GM12878 (cell line): ENCODE results near the gene REV3L. TPM values are rescaled to one million over a fixed set of nuclear protein-coding genes. Genes with fewer than 3 reads are reported as not detected.

Source experiments
- ASH2L ChIP-seq: fragments of 300-600, 200-600 bp; sonication (generic); IDR thresholded peaks from 2 replicates; pipeline ENCODE4 v1.6.1; 2017; ENCODE audit warnings: low read depth, mild to moderate bottlenecking, borderline replicate concordance
- BACH1 ChIP-seq: fragments of 450-650 bp; IDR thresholded peaks from 2 replicates; pipeline ENCODE4 v1.6.1; 2017; ENCODE audit warnings: mild to moderate bottlenecking, borderline replicate concordance
- BCL11A ChIP-seq: IDR thresholded peaks from 2 replicates; pipeline ENCODE4 v1.6.1; 2011; ENCODE audit warnings: low read depth, low read length
- BCLAF1 ChIP-seq: fragments of 450-650 bp; IDR thresholded peaks from 2 replicates; pipeline ENCODE4 v1.6.1; 2017; ENCODE audit warnings: antibody characterized with exemption, mild to moderate bottlenecking, moderate library complexity
- CBX3 ChIP-seq: fragments of 200-600 bp; sonication (generic); IDR thresholded peaks from 2 replicates; pipeline ENCODE4 v1.6.1; 2016; ENCODE audit warnings: low read depth, borderline replicate concordance
- CBX5 ChIP-seq: sonication (generic); IDR thresholded peaks from 2 replicates; pipeline ENCODE4 v1.6.1; 2016; ENCODE audit warnings: low read depth, moderate library complexity, mild to moderate bottlenecking, inconsistent platforms
- CREM ChIP-seq: IDR thresholded peaks from 2 replicates; pipeline ENCODE4 v1.6.1; 2014; ENCODE audit warnings: antibody characterized with exemption, low read depth
- CUX1 ChIP-seq: IDR thresholded peaks from 2 replicates; pipeline ENCODE4 v1.6.1; 2012; ENCODE audit warnings: improper control_type of control experiment, low read depth, low read length; ENCODE audit not compliant: insufficient replicate concordance
- E2F4 ChIP-seq: IDR thresholded peaks from 2 replicates; pipeline ENCODE4 v1.6.1; 2012; ENCODE audit warnings: low read depth, low read length, improper control_type of control experiment
- ESRRA ChIP-seq: IDR thresholded peaks from 2 replicates; pipeline ENCODE4 v1.6.1; 2012; ENCODE audit warnings: mild to moderate bottlenecking, low read length, improper control_type of control experiment
- IKZF1 ChIP-seq: fragments of 450-650 bp; conservative IDR thresholded peaks from 2 replicates; pipeline ENCODE4 v1.6.1; 2017; ENCODE audit warnings: antibody characterized with exemption, mild to moderate bottlenecking
- IKZF2 ChIP-seq, 2 experiments: fragments of 450-650 bp; IDR thresholded peaks; 2 replicates each; pipeline ENCODE4 v1.6.1; 2017; ENCODE audit warnings: mild to moderate bottlenecking in 2 of 2, moderate library complexity in 2 of 2
- NFXL1 ChIP-seq: fragments of 450-650 bp; IDR thresholded peaks from 2 replicates; pipeline ENCODE4 v1.6.1; 2017; ENCODE audit warnings: antibody characterized with exemption, mild to moderate bottlenecking, borderline replicate concordance
- PBX3 ChIP-seq: IDR thresholded peaks from 2 replicates; pipeline ENCODE4 v1.6.1; 2011; ENCODE audit warnings: mild to moderate bottlenecking, low read depth, low read length, moderate library complexity; ENCODE audit not compliant: insufficient replicate concordance
- SIX5 ChIP-seq: IDR thresholded peaks from 2 replicates; pipeline ENCODE4 v1.6.1; 2011; ENCODE audit warnings: mild to moderate bottlenecking, low read depth, low read length, moderate library complexity; ENCODE audit not compliant: severe bottlenecking
- SPI1 ChIP-seq: IDR thresholded peaks from 2 replicates; pipeline ENCODE4 v1.6.1; 2011; ENCODE audit warnings: low read depth, mild to moderate bottlenecking, low read length, moderate library complexity, borderline replicate concordance; ENCODE audit not compliant: insufficient read depth
- polyA plus RNA-seq, 11 experiments: library from polyadenylated mRNA; depleted of rRNA in 4 of 11; unstranded in 6 of 11; stranded (reverse) in 5 of 11; fragments of >200 nt; fragmentation: Nextera tagmentation in 4 of 11; fragmentation: Illumina TruSeq in 1 of 11; extraction: Ambion mirVana in 4 of 11; extraction: Trizol in 1 of 11; gene quantifications; 1 replicate in 1 of 11; 2 replicates in 10 of 11; pipeline versions ENCODE4 v1.2.1 to v1.2.3, GENCODE V29; 2011 to 2016; ENCODE audit warnings: inconsistent platforms in 2 of 11, missing spikeins in 2 of 11, low read depth in 1 of 11
- total RNA-seq, 4 experiments: library from RNA; depleted of rRNA in 3 of 4; stranded (reverse); fragments of >200 nt in 3 of 4; fragmentation: Illumina TruSeq in 1 of 4; extraction: Trizol in 1 of 4; gene quantifications; 2 replicates each; pipeline versions ENCODE4 v1.2.1 to v1.2.3, GENCODE V29; 2013 to 2021

REV3L gene
- total and polyA plus RNA-seq, 10 of the 15 experiments (the other 5 are each of a cell fraction or from before 2014, with no cell fraction given) = 7.6 to 33.6 (median 21.5) TPM

GRCh38 chr6:111267764-111268333 is 215.2 kb downstream of the REV3L start (continued):
- TF ChIP-seq BCLAF1 (no peak), IKZF1 (0 out of 2 replicates have a peak, but pooled peaks have one; percentile 25), SPI1 (peak; percentile 54; the same call in 1 of the 2 replicates), CBX5 (no peak), IKZF2 (IDR thresholded peaks at IDR 0.05) (peak; percentile 36 to 39; a peak in 2 of 4 replicates), ESRRA (no peak), BCL11A (no peak), NFXL1 (no peak), ASH2L (no peak), BACH1 (peak; percentile 15; the same call in 1 of the 2 replicates), E2F4 (no peak), CUX1 (no peak), CREM (no peak), PBX3 (no peak), CBX3 (no peak), SIX5 (no peak)
